ENCODE data around the gene RPS21.

DNA sequence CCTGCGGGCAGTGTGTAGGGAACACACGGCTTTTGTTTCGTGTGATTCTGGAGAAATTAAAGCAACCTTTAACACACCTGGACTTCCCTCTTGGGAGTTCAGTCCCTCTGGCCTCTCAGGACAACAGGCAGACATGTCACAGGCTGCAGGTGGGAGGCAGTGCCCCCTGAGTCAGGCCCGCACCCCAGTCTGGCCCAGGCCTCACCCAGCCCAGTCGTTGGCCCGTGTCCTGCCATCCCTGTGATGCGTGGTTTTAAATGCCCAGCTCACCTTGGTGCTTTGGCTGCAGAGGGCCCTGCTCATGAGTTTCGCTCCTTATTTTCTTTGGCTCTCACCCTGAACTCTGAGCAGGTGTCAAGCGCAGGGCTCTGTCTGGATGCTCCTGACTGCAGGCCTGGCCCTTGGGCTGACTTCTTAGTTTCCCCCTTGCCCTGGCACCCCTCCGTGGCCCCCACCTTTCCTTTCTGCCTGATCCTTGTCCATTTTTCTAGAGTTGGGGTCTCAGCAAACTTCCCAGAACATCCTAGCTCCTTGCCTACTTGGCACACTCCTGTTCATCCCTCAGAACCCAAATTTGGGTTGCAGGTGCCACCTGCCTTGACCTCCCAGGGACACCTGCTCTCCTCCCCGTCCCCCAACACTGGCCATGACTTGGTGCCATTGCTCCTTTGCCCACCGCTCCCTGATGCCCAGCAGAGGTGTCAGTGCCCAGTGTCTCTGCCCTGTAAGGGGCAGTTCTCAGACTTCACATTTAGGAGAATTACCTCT, 22.4 kb downstream of the RPS21 start:
- TF ChIP-seq POLR2A (IDR thresholded peaks at IDR 0.05; ENCODE audit: low read depth, low read length) (no peak), POLR2AphosphoS5 (IDR thresholded peaks at IDR 0.05; ENCODE audit: low read depth, low read length) (no peak), TAF1 (IDR thresholded peaks at IDR 0.05; ENCODE audit: borderline replicate concordance, low read depth, low read length) (no peak)

Measured in GM12892 (cell line).